HG02678 (cell line): ENCODE results near the gene NCKIPSD.

Source experiments
- ATAC-seq: cut with Tn5 transposase; IDR thresholded peaks from one replicate; pipeline ENCODE4 v1.9.1; 2021; ENCODE audit warnings: mild to moderate bottlenecking, moderate library complexity; ENCODE audit not compliant: unreplicated experiment

Gene NCKIPSD

GRCh38 chr3:48625600-48625999 lies 60.1 kb downstream of the NCKIPSD start:
- no peak for ATAC-seq

- ATAC-seq = no peak
Observed at GRCh38 chr3:48624767-48625166, 60.9 kb downstream of the NCKIPSD start.

DNA sequence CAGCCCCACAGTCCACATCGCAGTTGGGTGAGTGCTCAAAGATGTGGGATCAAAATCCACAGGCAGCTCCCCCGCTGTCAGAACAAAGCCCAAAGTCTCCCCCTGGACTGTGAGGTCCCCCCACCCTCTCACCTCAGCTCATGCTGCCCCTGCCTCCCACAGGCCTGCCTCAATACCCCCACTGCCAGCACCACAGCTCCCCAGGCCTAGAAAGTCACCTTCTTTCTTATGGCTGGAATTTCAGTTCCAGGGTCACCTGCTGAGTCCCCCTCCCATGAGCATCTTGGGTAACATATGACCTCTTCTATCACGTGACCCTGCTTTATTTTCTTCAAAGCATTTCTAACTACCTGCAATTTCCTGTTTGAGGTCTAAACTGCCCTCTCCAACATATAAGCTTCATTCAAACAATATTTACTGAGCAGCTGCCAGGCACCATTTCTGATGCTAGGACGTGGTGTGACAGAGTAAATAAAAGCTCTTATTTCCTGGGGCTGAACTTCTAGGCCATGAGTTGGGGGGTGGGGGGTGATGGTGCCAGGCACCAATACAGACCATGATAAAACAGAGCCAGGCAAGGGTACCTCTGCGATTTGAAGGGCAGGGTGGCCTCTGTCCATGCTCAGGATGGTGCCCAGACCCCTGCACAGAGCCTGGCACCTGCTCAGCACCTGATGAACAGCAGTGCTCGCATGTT lies 61.7 kb downstream of the NCKIPSD start:
- no peak for ATAC-seq
